Thoracic aorta endothelial cell (primary cell): ENCODE measurements around the gene PPIA. TPM values are rescaled to one million over a fixed set of nuclear protein-coding genes. Genes with fewer than 3 reads are reported as not detected.

Source experiments
- total RNA-seq: library from RNA; depleted of rRNA; stranded (reverse); fragments of >200 nt; gene quantifications from 2 replicates; pipeline ENCODE4 v1.2.3, GENCODE V29; 2012

The PPIA gene
- total RNA-seq: 3,497 and 3,703 TPM in 2 replicates

DNA sequence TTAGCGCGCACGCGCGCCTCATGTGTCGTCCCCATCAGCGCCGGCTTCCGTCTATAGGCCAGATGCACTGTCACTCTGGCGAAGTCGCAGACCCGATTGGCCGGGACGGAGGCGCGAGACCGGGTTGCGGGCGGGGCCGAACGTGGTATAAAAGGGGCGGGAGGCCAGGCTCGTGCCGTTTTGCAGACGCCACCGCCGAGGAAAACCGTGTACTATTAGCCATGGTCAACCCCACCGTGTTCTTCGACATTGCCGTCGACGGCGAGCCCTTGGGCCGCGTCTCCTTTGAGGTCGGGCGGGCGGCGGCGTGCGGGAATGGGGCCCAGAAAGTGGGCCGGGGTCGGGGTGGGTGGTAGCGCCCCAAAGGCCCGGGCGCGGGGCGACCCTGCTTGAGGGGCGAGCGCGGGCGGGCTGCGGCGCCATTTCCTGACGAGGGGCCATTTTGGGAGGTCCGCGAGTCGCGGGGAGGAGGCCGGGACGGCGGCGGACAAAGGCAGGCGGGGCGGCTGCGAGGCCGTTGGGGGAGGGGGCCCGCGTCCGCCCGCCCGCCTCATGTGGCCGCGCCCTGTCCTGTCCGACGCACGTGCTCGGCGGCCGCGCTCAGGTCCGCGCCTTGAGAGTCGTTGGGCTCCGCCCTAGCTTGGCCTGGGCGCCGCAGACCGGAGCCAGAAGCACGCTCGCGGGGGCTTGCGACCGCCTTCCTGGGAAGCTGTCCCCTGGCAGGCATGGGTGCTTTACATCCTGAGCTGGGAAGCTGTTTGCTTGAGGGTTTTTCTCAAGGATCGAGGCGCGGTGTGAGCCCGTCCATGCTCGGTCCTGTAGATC lies at the start of gene PPIA:
TSS of gene PPIA (plus strand) at position 178 of the 825 bp plus-strand sequence. CDS start at position 222, 44 bp downstream.

DNA sequence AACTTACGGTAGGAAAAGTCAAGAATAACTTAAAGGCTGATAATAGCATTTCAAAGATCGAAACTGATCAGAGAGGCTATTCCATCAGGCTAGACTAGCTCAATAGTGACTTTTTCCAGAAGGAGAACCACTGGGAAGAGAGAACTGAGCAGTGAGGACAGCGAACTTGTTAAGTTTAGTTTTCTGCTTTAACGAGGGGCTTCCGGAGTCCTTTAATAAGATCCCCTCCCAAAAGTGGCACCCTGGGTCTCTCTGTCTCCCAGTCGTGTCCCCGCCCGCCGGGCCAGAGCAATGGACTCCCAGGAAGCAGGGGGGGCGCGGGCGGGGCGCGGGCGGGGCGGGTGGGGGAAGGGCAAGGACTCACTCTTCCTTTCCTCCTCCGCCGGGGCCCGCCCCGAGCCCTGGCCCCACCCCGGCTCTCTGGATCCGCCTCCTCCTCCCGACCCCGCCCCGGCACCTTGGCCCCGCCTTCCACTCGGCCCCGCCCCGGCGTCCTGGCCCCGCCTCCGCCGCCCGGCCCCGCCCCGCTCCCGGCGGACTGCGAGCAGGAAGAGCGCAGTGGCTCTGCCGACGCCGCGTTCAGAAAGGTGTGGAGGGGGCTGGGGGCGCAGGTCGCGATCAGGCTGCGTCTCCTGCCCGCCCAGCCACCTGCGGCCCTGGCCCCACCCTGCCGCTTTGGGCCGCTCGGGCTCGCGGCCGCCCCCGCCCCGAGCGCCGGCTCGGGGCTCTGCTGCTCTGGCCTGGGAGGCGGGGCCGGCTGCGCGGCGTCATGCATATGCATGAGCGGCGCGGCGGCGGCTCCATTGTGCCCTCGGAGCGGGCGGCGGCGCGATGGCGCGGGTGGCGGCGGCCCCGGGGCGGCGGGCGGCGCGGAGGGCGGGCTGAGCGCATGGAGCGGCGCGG lies 48.2 kb upstream of the PPIA start, which contains the start of gene ZMIZ2:
TSS of gene ZMIZ2 (plus strand) at position 803 of the 903 bp plus-strand sequence. CDS start 7,403 bp downstream, outside the sequence.

DNA sequence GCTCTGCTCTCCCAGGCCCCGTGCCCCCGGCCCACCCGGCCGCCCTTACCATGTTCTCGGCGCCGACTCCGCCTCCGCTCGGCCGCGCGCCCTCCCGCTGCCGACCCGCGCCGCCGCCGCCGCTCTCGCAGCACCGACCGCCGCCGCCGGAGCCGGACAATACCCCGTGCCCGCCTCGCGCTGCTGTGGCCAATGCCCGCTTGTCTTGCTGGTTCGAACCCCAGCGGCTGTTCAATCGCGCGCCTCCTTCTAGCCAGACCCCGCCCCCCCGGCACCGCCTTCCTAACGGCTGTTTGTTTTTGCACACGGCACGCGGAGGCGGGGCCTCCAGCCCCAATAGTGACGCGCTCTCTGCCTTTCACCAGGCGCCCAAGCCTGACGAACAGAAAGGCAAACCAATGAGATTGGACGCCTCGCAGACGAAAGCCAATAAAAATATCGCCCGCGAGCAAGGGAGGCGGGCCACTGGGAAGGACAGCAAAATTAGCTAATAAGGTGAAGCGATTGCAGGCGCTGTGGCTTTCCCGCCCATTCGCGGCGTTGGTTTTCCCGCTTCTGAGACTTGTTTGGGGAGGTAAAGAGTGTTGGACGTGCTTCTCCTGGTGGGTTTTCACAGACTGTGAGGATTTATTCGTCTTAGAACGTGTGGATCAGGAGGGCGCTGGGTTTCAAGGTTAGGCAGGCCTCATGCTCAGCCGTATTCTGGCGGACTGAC lies 51.6 kb downstream of the PPIA start, which contains the start of gene H2AZ2:
TSS of gene H2AZ2 (minus strand) at position 168 of the 715 bp plus-strand sequence. CDS start at position 52, 116 bp downstream.

Other genes with a start within 250 kb of the PPIA start
- 60.5 and 60.6 TPM in 2 replicates for gene DDX56, start 222.8 kb upstream of the PPIA start, total RNA-seq
- 73.5 and 87.5 TPM in 2 replicates for gene TMED4, start 214.4 kb upstream of the PPIA start, total RNA-seq
- 58.6 and 72.6 TPM in 2 replicates for gene OGDH, start 190.1 kb upstream of the PPIA start, total RNA-seq
- gene ZMIZ2, start 47.8 kb upstream of the PPIA start, total RNA-seq: 19.8 and 29.1 TPM in 2 replicates
- gene H2AZ2, start 51.4 kb downstream of the PPIA start, total RNA-seq: 160 and 167 TPM in 2 replicates
- 43.2 and 44.8 TPM in 2 replicates for gene PURB, start 88.8 kb downstream of the PPIA start, total RNA-seq
- 0.07 and 0.27 TPM in 2 replicates for gene MYO1G, start 182.3 kb downstream of the PPIA start, total RNA-seq
- 41.3 and 50.0 TPM in 2 replicates for gene CCM2, start 203.5 kb downstream of the PPIA start, total RNA-seq